SHP77 treated with DMSO at 0.1 percent for 48 hours (cell line): ENCODE data around the gene SIRT7.

Source experiments
- DNase-seq: peaks from one replicate; lab custom pipeline; 2025; lab: John Stamatoyannopoulos, UW

The SIRT7 gene

GRCh38 chr17:81863123-81863675, 54.8 kb downstream of the SIRT7 start:
- no peak for DNase-seq
